GM19452 (cell line): ENCODE results near the gene CASP7.
"Not testable (repeated sequence)": the region's sequence is repeated elsewhere in the genome, so short reads cannot be mapped to it uniquely, and the experiment has no call there.

Experiments
- ATAC-seq: cut with Tn5 transposase; IDR thresholded peaks from one replicate; pipeline ENCODE4 v1.9.1; 2021; ENCODE audit not compliant: unreplicated experiment

Gene CASP7

DNA sequence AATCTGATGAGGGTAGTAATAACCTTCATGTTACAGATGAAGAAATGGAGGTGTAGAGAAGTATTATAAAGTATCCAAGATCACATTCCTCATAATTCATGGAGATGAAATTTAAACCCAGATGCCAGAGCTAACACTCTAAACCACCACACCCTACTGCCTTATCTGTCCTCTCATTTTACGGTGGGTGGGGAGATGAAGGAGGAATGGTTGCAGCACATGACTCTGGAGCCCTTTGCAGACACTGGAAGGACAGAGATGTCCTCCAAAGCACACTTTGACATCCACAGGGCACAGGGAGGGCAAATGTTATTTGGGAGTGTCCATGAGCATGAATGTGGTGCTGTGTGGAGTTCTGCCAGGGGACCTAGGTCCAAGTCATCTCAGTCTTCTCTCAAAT, 72.8 kb downstream of the CASP7 start:
- ATAC-seq, result no peak

DNA sequence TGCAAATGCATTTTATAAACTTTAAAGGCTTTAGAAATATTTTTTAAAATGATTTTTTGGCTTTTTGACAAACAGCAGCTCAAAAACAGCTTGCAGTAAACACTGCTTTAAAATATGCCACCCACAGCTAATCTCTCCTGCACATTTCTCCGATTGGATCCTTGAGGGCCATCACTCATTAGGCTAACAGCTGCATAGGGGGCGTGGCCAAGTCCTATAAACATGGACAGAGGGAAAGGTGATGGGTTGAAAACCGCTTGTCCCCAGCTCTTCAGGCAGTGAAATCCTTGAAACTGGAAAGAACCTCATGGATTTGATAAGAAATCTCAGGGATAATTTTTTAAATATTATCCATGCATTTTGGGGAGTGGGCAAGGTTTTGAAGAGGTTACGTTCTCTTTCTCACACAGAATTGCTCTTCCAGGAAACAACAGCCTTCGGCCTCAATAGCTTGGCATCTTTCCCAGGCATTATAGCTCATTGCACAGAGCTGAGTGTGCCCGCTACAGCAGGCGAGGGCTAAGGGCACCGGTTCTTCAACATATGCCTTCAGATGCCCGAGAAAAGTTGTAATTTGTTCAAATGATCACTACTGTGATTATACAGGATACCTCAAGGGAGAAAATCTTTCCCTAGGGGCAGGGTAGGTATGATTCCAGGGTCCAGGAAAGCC, 73.4 kb downstream of the CASP7 start:
- no peak for ATAC-seq

DNA sequence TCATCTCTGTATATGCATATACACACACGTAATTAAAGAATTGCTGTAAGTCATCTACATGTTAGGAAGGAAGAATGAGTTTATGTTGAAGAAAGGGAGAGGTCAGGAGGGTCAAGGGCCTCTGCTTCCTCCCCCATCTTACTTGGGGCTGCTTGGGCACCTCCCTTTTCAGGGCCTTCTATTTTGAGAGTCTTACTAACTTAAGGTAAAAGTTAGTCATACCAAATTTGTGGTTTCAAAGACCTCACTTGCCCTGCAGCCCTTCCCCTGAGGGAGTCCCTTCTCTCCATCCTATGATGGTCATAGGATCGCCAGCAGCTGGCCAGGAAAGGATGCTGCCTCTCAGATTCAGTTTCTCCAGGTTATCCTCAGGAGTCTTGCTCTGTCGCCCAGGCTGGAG, 74.4 kb downstream of the CASP7 start:
- ATAC-seq, result no peak

DNA sequence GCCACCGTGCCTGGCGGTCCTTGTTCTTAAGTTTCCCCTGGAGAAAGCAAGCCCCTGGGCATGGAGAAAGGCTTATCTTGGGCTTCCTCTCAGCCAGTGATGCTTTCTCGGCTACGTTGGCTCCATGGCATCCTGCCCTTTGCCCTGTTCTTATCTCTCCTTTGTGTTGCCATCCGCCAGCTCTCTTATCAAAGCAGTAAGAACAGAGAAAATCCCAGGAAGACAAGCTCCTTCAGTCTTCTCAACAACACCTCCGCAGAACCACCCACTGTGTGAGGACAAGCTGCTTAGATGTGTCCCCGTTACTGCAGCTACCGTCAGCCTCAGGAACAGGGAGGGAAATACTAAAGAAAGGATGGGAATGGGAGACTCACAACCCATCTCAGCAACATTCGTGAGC, 75.1 kb downstream of the CASP7 start:
- no peak for ATAC-seq

DNA sequence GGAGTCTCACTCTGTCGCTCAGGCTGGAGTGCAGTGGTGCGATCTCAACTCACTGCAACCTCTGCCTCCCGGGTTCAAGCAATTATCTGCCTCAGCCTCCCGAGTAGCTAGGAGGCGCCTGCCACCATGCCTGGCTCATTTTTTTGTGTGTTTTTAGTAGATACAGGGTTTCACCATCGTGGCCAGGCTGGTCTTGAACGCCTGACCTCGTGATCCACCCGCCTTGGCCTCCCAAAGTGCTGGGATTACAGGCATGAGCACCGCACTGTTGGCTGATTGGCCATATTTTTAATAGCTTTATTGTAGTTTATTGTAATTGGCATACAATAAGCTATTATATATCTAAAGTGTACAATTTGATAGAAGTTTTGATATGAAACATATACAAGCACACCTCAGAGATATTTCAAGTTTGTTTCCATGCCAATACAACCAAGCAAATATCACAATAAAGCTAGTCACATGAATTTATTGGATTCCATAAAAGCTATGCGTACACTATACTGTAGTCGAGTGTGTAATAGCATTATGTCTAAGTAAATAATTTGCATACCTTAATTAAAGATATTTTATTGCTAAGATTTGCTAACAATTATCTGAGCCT, 77.3 kb downstream of the CASP7 start:
- ATAC-seq, result no peak

DNA sequence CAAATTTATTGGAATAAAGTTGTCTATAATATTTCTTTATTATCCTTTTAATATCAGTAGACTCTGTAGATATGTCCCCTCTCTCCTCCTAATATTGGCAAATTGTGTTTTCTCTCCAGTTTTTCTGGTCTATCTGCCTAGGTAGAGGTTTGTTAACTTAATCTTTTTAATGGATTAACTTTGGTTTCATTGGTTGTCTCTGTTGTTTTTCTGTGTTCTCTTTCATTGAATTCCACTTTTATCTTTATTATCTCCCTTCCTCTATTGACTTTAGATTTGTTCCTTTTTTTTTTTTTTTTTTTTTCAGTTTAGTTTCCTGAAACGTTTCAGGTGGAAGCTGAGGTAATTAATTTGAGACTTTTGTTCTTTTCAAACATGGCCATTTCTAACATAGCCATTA, 82.4 kb downstream of the CASP7 start:
- ATAC-seq, result no peak

DNA sequence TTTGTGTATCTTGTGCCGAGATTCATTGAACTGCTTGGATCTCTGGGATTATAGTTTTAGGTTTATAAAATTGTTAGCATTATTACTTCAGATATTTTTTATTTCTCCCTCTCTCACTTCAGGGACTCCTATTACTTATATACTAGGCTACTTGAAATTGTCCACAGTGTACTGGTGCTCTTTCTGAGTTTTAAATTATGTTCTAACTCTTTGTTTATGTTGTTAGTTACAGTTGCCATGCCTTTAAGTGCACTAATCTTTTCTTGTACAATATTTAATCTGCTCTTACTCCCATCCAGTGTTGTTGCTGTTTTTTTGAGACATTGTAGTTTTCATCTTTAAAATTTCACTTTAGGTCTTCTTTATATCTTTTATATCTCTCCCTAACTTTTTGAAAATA, 84.9 kb downstream of the CASP7 start:
- ATAC-seq, result no peak

DNA sequence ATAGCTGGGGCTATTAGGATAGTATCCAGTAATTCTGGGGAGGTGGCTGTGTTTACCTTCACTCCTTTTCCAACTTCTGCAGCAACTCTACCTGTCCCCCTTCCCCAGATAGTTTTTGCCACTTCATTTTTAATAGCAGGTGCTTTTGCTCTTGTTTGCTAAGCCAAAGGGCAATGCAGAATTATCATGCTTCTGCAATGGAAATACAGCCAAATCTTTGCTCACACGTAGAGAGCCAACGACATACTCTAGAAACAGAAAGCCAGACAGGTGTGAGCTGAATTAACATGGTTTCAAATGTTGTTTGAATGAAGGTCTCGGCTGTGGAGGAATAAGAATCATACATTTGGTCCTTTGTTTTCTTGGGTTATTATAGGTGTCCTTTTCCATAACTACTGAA, 86.2 kb downstream of the CASP7 start:
- no peak for ATAC-seq

DNA sequence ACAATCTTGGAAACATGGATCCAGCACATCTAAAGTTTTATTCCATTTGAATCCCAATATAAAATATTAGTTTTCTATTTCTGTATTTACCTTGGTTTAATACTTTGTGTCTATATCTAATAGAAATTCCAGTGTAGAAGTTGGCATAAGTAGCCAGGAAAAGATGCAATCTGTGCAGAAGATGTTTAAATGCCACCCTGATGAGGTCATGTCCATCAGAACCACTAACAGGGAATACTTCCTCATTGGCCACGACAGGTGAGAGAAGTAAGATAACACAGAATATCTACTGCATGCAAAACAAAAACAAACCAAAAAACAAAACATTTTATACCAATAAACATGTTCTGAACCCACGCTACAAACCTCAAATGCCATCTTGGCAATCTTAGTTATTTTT, 87.5 kb downstream of the CASP7 start:
- no peak for ATAC-seq

DNA sequence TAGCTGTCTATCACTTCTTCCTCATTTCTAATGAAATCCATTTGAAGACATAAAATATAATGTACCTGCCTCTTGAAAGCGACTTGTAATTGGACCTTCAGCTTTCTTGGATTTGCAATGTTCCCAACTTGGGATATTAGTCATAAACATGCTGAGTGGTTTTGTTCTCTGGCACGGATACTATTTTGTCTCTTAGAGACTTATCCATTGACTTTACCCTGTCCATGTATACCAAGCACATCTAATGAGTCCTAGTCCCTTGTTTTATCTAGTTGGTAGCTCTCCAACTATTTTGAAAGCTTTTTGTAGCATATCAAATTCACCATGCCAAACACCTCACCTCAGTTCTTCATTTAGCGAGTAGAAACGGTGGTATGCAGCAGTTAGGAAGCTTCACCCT, 90.6 kb downstream of the CASP7 start:
- no peak for ATAC-seq

DNA sequence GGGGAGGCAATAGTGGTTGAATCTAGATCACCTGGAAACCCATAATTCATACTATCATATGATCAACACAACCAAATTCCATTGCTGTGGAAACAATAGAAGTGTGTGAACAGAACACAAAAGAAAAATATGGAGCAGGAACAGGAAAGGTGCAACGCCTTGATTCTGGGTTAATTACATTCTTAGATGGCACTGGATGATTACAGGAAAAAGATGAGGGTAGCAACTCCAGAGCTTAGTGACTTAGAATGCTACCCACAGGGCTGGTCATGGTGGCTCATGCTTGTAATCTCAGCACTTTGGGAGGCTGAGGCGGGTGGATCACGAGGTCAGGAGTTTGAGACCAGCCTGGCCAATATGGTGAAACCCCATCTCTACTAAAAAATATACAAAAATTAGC, 91.4 kb downstream of the CASP7 start:
- ATAC-seq, result not testable (repeated sequence)

DNA sequence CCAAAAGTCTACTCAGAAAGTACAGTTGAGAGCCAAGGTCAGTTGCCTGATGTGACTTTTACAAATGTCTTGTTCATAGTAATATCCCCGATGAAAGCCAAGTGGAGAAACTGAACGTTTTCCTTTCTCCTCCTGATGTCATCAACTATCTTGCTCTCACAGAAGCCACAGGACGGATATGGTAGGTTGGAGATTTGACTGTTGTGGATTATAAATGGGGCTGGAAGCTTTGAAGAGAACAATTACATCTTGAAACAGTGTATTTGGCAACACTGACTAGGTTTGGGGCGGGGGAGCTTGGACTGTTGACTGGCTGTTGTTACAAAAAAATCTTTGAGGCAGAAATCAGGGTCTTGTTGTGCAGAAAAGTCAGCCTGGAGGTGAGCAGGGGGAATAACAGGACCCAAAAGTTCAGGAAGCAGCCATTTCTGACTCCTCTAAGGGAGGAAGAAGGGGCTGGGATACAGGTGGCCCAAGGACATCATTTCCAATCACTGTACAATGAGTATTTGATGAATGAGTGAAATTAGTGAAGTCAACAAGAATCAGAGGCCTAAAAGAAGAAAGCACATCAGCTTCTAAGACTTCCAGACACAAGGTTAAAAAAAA, 96.1 kb downstream of the CASP7 start:
- no peak for ATAC-seq

DNA sequence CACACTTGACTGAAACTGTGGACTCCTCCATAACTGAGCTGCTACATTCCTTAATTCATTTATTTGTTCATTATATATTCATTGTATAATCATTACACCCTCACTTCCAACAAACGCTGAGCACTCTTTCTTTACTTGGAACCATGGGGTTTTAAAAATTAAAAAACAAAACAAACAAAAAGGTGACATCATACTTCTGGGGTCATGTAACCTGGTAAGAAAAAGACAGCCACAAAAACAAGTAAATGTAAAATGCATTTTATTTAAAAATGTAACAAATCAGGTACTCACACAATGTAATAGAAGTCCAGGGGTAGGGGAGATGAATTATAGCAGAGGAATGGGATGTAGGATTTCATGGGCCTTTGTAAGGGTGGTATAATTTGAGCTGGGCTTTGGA, 96.8 kb downstream of the CASP7 start:
- no peak for ATAC-seq
